Loucy (cell line): ENCODE data around the gene MYBPC2.
A peak's percentile ranks its signal among the peaks of the same experiment; 100 is the strongest.

ENCODE experiments used
- H2AFZ ChIP-seq: fragments of 200-600 bp; sonication (generic); 2 replicates; pipeline ENCODE4 v1.6.0; 2016; ENCODE audit warnings: antibody characterized with exemption, mild to moderate bottlenecking, low read length, moderate library complexity
- H3F3A ChIP-seq: fragments of 200-600 bp; 2 replicates; pipeline ENCODE4 v1.6.0; 2016; ENCODE audit warnings: antibody characterized with exemption, low read depth, mild to moderate bottlenecking
- H3K27me3 ChIP-seq: fragments of 200-600 bp; sonication (generic); 2 replicates; pipeline ENCODE4 v1.6.1; 2014; ENCODE audit warnings: low read length, mild to moderate bottlenecking; ENCODE audit not compliant: insufficient read depth, poor library complexity, severe bottlenecking
- H3K36me3 ChIP-seq: fragments of 200-600 bp; sonication (generic); 2 replicates; pipeline ENCODE4 v1.6.1; 2016; ENCODE audit warnings: low read length; ENCODE audit not compliant: insufficient read depth
- H3K4me1 ChIP-seq: fragments of 200-600 bp; sonication (generic); 2 replicates; pipeline ENCODE4 v1.5.1; 2014; ENCODE audit warnings: low read length, mild to moderate bottlenecking; ENCODE audit not compliant: insufficient read depth, poor library complexity, severe bottlenecking
- H3K4me2 ChIP-seq: fragments of 200-600 bp; sonication (generic); 2 replicates; pipeline ENCODE4 v1.6.0; 2014; ENCODE audit warnings: antibody characterized with exemption, low read length, low read depth, mild to moderate bottlenecking; ENCODE audit not compliant: poor library complexity, severe bottlenecking
- H3K4me3 ChIP-seq: fragments of 200-600 bp; sonication (generic); 2 replicates; pipeline ENCODE4 v1.5.1; 2014; ENCODE audit warnings: low read length, mild to moderate bottlenecking, mixed read lengths; ENCODE audit not compliant: poor library complexity, severe bottlenecking
- H3K79me2 ChIP-seq: fragments of 200-600 bp; sonication (generic); 2 replicates; pipeline ENCODE4 v1.6.1; 2014; ENCODE audit warnings: low read length; ENCODE audit not compliant: insufficient read depth
- H3K9ac ChIP-seq: fragments of 200-600 bp; sonication (generic); 2 replicates; pipeline ENCODE4 v1.6.0; 2014; ENCODE audit warnings: mild to moderate bottlenecking, low read depth, low read length, moderate library complexity; ENCODE audit not compliant: poor library complexity, severe bottlenecking
- H3K9me2 ChIP-seq: fragments of 200-600 bp; sonication (generic); replicated peaks from 2 replicates; pipeline ENCODE4 v1.6.1; 2016; ENCODE audit warnings: low read depth, low read length, mixed read lengths
- H3K9me3 ChIP-seq: fragments of 200-600 bp; sonication (generic); 2 replicates; pipeline ENCODE4 v1.6.1; 2014; ENCODE audit warnings: mild to moderate bottlenecking, antibody characterized with exemption, low read length, low read depth; ENCODE audit not compliant: insufficient read depth
- H4K20me1 ChIP-seq: fragments of 200-600 bp; sonication (generic); 2 replicates; pipeline ENCODE4 v1.6.0; 2014; ENCODE audit warnings: antibody characterized with exemption, low read length, mild to moderate bottlenecking; ENCODE audit not compliant: insufficient read depth, poor library complexity, severe bottlenecking
- EZH2phosphoT487 ChIP-seq: fragments of 200-600 bp; IDR thresholded peaks from 2 replicates; pipeline ENCODE4 v1.6.1; 2018; ENCODE audit warnings: antibody characterized with exemption, mild to moderate bottlenecking, moderate library complexity, borderline replicate concordance
- TF ChIP-seq, protein P1 (sequence below): fragments of 200-600 bp; sonication (generic); conservative IDR thresholded peaks from 2 replicates; pipeline ENCODE4 v1.5.1; 2014; ENCODE audit warnings: mild to moderate bottlenecking, antibody characterized with exemption, low read length

MYBPC2 gene

GRCh38 chr19:50476907-50477238, 44.2 kb downstream of the MYBPC2 start:
- Histone ChIP-seq H3K4me3 (no peak overlapping the region), H3K27me3 (no peaks in the 10 kb centered on the region), H3K9ac (no peak overlapping the region), H3K36me3 (no peaks in the 10 kb centered on the region), H3K79me2 (no peaks in the 10 kb centered on the region), H3F3A (no peaks in the 10 kb centered on the region), H4K20me1 (no peaks in the 10 kb centered on the region), H3K4me1 (no peaks in the 10 kb centered on the region), H2AFZ (no peak overlapping the region), H3K4me2 (no peak overlapping the region), H3K9me2 (no peaks in the 10 kb centered on the region), H3K9me3 (no peaks in the 10 kb centered on the region)
- no peak for TF ChIP-seq EZH2phosphoT487
- TF ChIP-seq, protein P1, sequence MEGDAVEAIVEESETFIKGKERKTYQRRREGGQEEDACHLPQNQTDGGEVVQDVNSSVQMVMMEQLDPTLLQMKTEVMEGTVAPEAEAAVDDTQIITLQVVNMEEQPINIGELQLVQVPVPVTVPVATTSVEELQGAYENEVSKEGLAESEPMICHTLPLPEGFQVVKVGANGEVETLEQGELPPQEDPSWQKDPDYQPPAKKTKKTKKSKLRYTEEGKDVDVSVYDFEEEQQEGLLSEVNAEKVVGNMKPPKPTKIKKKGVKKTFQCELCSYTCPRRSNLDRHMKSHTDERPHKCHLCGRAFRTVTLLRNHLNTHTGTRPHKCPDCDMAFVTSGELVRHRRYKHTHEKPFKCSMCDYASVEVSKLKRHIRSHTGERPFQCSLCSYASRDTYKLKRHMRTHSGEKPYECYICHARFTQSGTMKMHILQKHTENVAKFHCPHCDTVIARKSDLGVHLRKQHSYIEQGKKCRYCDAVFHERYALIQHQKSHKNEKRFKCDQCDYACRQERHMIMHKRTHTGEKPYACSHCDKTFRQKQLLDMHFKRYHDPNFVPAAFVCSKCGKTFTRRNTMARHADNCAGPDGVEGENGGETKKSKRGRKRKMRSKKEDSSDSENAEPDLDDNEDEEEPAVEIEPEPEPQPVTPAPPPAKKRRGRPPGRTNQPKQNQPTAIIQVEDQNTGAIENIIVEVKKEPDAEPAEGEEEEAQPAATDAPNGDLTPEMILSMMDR = no peak

GRCh38 chr19:50477751-50478515, 45.2 kb downstream of the MYBPC2 start:
- Histone ChIP-seq H3K36me3 (no peaks in the 10 kb centered on the region), H3K4me2 (no peak overlapping the region), H3K27me3 (no peaks in the 10 kb centered on the region), H3K9me3 (no peaks in the 10 kb centered on the region), H4K20me1 (no peaks in the 10 kb centered on the region), H3K79me2 (no peaks in the 10 kb centered on the region), H2AFZ (no peak overlapping the region), H3K9ac (no peak overlapping the region), H3K4me3 (no peak overlapping the region), H3F3A (no peaks in the 10 kb centered on the region), H3K9me2 (no peaks in the 10 kb centered on the region), H3K4me1 (no peaks in the 10 kb centered on the region)
- TF ChIP-seq EZH2phosphoT487 = no peak
- TF ChIP-seq, protein P1 = no peak

DNA sequence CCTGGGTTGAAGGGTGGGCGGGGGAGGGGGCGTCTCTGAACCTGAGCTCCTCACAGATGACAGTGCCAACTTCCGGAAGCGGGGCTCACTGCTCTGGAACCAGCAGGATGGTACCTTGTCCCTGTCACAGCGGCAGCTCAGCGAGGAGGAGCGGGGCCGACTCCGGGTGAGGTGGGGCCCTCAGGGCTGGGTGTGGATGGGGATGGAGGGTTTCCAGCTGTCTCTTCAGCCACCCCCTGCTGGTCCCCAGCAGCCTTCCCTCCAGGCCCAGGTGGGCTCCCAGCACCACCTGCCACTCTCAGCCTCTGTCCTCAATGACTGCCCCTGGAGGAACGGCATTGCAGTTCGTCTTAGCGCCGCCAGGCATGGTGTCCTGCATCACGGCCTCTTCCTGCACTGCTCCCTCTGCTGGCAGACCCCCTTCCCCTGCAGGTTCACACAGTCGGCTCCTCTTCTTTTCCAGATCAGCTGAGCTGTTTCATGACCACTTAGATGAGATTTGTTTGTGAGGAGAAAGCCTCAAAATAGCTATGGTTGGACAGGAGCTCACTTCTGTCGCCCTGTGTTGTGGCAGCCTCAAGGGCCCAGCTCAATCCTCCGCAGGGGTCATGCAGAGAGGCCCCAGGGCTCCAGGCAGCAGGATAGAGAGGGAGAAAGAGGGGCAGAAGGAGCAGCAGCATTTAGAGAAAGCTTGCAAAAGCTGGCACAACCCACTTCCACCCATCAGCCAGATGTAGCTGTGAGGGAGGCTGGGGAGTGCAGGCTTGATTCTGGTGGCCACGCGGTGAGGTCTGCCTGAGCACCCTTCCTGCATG, 46.4 kb downstream of the MYBPC2 start:
- Histone ChIP-seq H4K20me1 (no peaks in the 10 kb centered on the region), H3K4me3 (no peak overlapping the region), H3K79me2 (no peaks in the 10 kb centered on the region), H3K27me3 (no peaks in the 10 kb centered on the region), H3K36me3 (no peaks in the 10 kb centered on the region), H3K4me1 (no peaks in the 10 kb centered on the region), H3K9me3 (no peaks in the 10 kb centered on the region), H3F3A (no peaks in the 10 kb centered on the region), H3K4me2 (no peak overlapping the region), H2AFZ (no peak overlapping the region), H3K9me2 (no peaks in the 10 kb centered on the region), H3K9ac (no peak overlapping the region)
- no peak for TF ChIP-seq EZH2phosphoT487
- TF ChIP-seq, protein P1 = peak; percentile 70
